Putamen (tissue), 1 donor: ENCODE results near the gene APBA2.

ENCODE experiments used
- DNase-seq: peaks from one replicate; pipeline ENCODE4 v3.0.0-alpha.2; 2016; ENCODE audit warnings: low spot score

APBA2 gene

GRCh38 chr15:29058903-29059539 lies 173.2 kb downstream of the APBA2 start:
- DNase-seq: no peak

- no peak for DNase-seq
Measured at GRCh38 chr15:29059871-29060640, 174.3 kb downstream of the APBA2 start.

GRCh38 chr15:29061746-29062145 lies 176.0 kb downstream of the APBA2 start:
- no peak for DNase-seq

GRCh38 chr15:29062179-29062591 lies 176.4 kb downstream of the APBA2 start:
- no peak for DNase-seq

- DNase-seq: no peak
Measured at GRCh38 chr15:29062626-29063025, 176.9 kb downstream of the APBA2 start.

- DNase-seq: no peak
Measured at GRCh38 chr15:29063646-29064045, 177.9 kb downstream of the APBA2 start.

GRCh38 chr15:29064290-29064689 lies 178.5 kb downstream of the APBA2 start:
- no peak for DNase-seq

GRCh38 chr15:29064731-29065130 lies 179.0 kb downstream of the APBA2 start:
- no peak for DNase-seq

- DNase-seq: no peak
Measured at GRCh38 chr15:29065571-29065970, 179.8 kb downstream of the APBA2 start.

GRCh38 chr15:29066310-29066709 lies 180.5 kb downstream of the APBA2 start:
- DNase-seq: no peak

- no peak for DNase-seq
Measured at GRCh38 chr15:29066838-29067237, 181.1 kb downstream of the APBA2 start.

GRCh38 chr15:29067949-29068348 lies 182.2 kb downstream of the APBA2 start:
- no peak for DNase-seq

- peak; percentile 82 for DNase-seq
Measured at GRCh38 chr15:29070471-29071231, 184.9 kb downstream of the APBA2 start.

GRCh38 chr15:29071232-29071881 lies 185.6 kb downstream of the APBA2 start:
- DNase-seq: no peak

GRCh38 chr15:29071882-29072273 lies 186.1 kb downstream of the APBA2 start:
- DNase-seq: no peak

- DNase-seq: no peak
Measured at GRCh38 chr15:29072444-29072843, 186.7 kb downstream of the APBA2 start.

- DNase-seq: no peak
Measured at GRCh38 chr15:29074045-29074444, 188.3 kb downstream of the APBA2 start.

GRCh38 chr15:29078541-29078940 lies 192.8 kb downstream of the APBA2 start:
- no peak for DNase-seq

GRCh38 chr15:29079479-29079878 lies 193.7 kb downstream of the APBA2 start:
- DNase-seq: no peak

GRCh38 chr15:29081781-29082180 lies 196.0 kb downstream of the APBA2 start:
- DNase-seq: no peak

- no peak for DNase-seq
Measured at GRCh38 chr15:29083161-29083560, 197.4 kb downstream of the APBA2 start.

GRCh38 chr15:29083858-29084257 lies 198.1 kb downstream of the APBA2 start:
- DNase-seq: no peak
